ENCODE data around the gene SBNO2.
"Not testable (repeated sequence)": the region's sequence is repeated elsewhere in the genome, so short reads cannot be mapped to it uniquely, and the experiment has no call there.

Gene SBNO2

DNA sequence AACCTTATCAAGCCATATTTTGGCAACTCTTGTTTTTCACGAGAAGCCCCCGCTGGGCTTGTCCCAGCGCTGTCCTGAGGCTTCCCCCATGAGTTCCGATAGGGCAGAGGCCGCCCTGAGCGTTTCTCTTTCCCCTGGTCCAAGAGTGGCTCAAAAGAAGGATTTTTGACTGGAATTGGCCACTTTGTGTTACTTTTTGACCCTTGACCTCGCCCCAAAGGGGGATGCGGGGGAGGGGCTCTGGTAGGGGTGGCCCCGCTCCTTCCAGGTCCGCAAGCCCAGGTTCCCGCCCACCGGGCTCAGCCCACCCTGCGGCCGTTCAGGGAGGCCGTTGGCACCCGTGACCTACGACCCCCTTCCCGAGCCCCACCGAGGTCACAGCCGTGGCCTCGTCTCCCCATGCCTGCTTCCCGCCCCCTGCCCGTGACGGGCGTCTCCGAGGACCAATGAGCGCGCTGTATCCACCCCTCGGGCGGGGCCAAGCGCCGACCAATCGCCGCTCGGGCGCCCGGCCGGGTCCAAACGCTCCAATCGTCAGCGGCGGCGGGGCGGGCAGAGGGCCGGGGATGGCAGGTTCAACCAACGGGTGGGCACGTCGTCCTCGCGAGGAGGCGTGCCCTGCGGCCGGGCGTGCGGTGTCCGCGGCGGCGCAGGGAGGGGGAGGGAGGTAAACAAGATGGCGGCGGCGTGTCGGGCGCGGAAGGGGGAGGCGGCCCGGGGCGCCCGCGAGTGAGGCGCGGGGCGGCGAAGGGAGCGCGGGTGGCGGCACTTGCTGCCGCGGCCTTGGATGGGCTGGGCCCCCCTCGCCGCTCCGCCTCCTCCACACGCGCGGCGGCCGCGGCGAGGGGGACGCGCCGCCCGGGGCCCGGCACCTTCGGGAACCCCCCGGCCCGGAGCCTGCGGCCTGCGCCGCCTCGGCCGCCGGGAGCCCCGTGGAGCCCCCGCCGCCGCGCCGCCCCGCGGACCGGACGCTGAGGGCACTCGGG, 31.3 kb upstream of the SBNO2 start, which contains the start of gene STK11:
STK11 (plus strand) TSS at position 665 of the 986 bp plus-strand sequence. CDS start 1,136 bp downstream, outside the sequence.
- peak; percentile 100 for DNase-seq (ENCODE audit: low spot score)
- TF ChIP-seq, protein P1, sequence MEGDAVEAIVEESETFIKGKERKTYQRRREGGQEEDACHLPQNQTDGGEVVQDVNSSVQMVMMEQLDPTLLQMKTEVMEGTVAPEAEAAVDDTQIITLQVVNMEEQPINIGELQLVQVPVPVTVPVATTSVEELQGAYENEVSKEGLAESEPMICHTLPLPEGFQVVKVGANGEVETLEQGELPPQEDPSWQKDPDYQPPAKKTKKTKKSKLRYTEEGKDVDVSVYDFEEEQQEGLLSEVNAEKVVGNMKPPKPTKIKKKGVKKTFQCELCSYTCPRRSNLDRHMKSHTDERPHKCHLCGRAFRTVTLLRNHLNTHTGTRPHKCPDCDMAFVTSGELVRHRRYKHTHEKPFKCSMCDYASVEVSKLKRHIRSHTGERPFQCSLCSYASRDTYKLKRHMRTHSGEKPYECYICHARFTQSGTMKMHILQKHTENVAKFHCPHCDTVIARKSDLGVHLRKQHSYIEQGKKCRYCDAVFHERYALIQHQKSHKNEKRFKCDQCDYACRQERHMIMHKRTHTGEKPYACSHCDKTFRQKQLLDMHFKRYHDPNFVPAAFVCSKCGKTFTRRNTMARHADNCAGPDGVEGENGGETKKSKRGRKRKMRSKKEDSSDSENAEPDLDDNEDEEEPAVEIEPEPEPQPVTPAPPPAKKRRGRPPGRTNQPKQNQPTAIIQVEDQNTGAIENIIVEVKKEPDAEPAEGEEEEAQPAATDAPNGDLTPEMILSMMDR (IDR thresholded peaks at IDR 0.05; ENCODE audit: extremely low read depth, missing control alignments), result no peak

DNA sequence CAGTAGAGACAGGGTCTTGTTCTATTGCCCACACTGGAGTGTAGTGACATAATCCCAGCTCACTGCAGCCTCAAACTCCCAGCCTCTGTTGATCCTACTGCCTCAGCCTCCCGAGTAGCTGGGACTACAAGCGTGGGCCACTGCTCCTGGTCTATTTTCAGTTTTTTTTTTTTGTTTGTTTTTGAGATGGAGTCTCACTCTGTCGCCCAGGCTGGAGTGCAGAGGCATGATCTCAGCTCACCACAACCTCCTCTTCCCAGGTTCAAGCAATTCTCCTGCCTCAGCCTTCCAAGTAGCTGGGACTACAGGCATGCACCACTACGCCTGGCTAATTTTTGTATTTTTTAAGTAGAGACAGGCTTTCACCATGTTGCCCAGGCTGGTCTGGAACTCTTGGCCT, 26.5 kb upstream of the SBNO2 start:
- not testable (repeated sequence) for DNase-seq (ENCODE audit: low spot score)

DNA sequence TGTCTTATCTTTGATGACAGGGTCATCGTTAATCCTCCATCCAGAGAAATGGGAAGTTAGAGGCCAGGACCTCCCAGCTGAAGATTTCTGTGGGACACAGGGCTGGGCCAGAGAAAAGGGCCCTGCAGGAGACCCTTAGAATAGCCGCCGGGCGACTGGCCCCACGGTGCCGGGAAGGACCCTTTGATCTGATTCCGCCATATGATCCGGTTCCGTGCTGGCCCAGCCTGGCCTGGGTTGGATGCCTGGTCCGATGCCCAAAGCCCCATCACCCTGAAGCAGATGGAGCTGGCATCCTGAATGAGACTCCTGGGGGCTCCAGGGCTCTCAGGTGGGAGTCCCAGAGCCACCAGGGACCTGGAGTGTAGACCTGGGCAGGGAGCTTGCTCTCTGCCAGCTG, 25.5 kb upstream of the SBNO2 start:
- TF ChIP-seq, protein P1 (IDR thresholded peaks at IDR 0.05; ENCODE audit: extremely low read depth, missing control alignments), result no peak
- no peak for DNase-seq (ENCODE audit: low spot score)

DNA sequence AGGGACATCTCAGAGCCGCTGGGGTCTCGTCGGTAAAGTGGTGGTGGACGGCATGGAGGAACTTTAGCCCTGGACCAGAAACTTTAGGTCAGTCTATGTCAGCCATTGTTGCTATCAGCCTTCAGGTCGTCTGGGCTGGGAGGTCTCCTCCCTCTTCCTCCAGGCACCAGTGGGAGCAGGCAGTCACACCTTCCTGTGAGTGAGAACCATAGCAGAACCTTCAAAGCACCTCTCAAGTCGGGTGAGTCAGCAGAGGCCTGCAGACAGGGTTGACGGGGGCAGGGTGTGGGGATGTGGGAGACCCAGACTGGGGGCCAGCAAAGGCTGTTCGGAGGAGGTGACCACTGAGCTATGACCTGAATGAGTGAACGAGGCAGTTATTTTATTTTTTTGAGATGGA, 15.4 kb upstream of the SBNO2 start:
- no peak for DNase-seq (ENCODE audit: low spot score)
- TF ChIP-seq, protein P1 (IDR thresholded peaks at IDR 0.05; ENCODE audit: extremely low read depth, missing control alignments), result no peak

DNA sequence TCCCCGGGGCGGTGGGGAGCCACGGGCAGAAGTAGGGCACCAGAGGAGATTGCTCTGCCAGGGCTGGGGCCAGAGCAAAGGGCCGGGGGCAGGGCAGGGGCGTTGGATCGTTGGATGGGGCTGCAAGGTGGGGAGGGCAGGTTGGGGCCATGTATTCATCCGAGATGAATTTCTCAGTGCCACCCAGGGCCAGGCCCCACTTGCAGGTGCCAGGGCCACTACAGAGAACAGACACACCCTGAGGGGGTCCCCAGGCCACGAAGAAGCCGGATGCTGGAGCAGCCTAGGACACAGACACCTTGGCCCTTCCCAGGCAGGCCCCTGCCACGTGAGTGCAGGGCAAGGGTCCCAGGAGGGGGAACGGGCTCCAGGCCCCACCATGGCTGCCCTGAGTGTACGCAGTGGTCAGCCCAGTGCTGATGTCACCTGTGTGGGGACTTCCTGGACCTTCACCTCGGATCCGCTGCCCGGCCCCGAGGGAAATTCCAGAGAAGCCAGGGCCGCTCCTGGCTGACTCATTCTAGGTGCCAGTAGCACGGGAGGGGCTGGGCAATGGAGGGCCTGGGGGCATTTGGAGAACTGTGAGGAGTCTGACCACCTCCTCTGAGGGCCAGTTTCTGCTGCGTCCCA, 9.6 kb upstream of the SBNO2 start:
- DNase-seq (ENCODE audit: low spot score), result peak; percentile 73
- TF ChIP-seq, protein P1 (IDR thresholded peaks at IDR 0.05; ENCODE audit: extremely low read depth, missing control alignments), result no peak

DNA sequence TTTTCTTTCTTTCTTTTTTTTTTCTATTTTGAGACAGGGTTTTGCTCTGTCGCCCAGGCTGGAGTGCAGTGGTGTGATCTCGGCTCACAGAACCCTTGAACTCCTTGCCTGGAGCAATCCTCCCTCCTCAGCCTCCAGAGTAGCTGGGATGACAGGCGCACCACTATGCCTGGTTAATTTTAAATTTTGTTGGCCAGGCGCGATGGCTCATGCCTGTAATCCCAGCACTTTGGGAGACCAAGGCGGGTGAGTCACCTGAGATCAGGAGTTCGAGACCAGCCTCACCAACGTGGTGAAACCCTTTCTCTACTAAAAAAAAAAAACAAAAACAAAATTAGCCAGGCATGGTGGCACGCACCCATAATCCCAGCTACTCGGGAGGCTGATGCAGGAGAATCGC, 8.7 kb upstream of the SBNO2 start:
- no peak for DNase-seq (ENCODE audit: low spot score)
- TF ChIP-seq, protein P1 (IDR thresholded peaks at IDR 0.05; ENCODE audit: extremely low read depth, missing control alignments), result no peak

DNA sequence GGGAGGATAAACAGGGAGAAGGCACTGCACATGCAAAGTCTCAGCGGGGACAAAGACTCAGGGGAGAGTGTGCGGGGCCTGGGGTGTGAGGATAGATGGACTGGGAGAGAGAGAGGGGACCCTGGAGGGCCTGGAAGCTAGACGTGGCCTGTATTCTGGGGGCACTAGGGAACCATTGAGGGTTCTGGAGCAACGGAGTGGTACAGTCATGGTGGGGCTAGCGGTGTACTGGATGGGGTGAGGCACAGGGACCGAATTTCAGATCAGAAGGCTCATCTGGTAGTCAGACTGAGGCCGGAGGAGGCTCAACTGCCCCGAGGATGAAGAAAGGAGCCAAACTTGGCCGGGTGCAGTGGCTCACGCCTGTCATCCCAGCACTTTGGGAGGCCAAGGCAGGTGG, 8.0 kb upstream of the SBNO2 start:
- DNase-seq (ENCODE audit: low spot score), result no peak
- TF ChIP-seq, protein P1 (IDR thresholded peaks at IDR 0.05; ENCODE audit: extremely low read depth, missing control alignments), result no peak
